ENCODE data around the gene DENND1A. TPM values are rescaled to one million over a fixed set of nuclear protein-coding genes. Genes with fewer than 3 reads are reported as not detected.
A peak's percentile ranks its signal among the peaks of the same experiment; 100 is the strongest.

DENND1A gene
- total and polyA plus RNA-seq, 2 experiments from 2014 or later, result 13.1 to 28.7 TPM

GRCh38 chr9:123406016-123406415, 523.9 kb downstream of the DENND1A start (continued):
- TF ChIP-seq, protein P1, sequence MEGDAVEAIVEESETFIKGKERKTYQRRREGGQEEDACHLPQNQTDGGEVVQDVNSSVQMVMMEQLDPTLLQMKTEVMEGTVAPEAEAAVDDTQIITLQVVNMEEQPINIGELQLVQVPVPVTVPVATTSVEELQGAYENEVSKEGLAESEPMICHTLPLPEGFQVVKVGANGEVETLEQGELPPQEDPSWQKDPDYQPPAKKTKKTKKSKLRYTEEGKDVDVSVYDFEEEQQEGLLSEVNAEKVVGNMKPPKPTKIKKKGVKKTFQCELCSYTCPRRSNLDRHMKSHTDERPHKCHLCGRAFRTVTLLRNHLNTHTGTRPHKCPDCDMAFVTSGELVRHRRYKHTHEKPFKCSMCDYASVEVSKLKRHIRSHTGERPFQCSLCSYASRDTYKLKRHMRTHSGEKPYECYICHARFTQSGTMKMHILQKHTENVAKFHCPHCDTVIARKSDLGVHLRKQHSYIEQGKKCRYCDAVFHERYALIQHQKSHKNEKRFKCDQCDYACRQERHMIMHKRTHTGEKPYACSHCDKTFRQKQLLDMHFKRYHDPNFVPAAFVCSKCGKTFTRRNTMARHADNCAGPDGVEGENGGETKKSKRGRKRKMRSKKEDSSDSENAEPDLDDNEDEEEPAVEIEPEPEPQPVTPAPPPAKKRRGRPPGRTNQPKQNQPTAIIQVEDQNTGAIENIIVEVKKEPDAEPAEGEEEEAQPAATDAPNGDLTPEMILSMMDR (conservative IDR thresholded peaks at IDR 0.05; ENCODE audit: low read depth in 2 of 2), result no peak
- no peak for TF ChIP-seq POLR2AphosphoS5 (IDR thresholded peaks at IDR 0.05; ENCODE audit: low read depth)

GRCh38 chr9:123402981-123403509, 526.9 kb downstream of the DENND1A start:
- TF ChIP-seq STAT1 (IDR thresholded peaks at IDR 0.05; ENCODE audit: unreplicated experiment), result no peak
- TF ChIP-seq ETS1 (IDR thresholded peaks at IDR 0.05), result no peak
- no peak for TF ChIP-seq EZH2phosphoT487 (IDR thresholded peaks at IDR 0.05; ENCODE audit: unreplicated experiment)
- no peak for TF ChIP-seq NANOG (IDR thresholded peaks at IDR 0.05; ENCODE audit: borderline replicate concordance)
- H3K27me3 ChIP-seq (ENCODE audit: insufficient read depth), result no peaks in the 10 kb centered on the region
- no peaks in the 10 kb centered on the region for H3K36me3 ChIP-seq (ENCODE audit: insufficient read depth)
- no peaks in the 10 kb centered on the region for H3K9me3 Mint-ChIP-seq
- H4K20me1 ChIP-seq (replicated peaks; ENCODE audit: insufficient read depth), result peaks cover 2% of the 10 kb centered on the region; the same call in 1 of the 2 replicates
- no peak overlapping the region for H3K4me3 Mint-ChIP-seq
- H3K36me3 Mint-ChIP-seq (ENCODE audit: low read depth), result no peaks in the 10 kb centered on the region
- H3K4me1 ChIP-seq (ENCODE audit: insufficient read depth), result peaks cover 4% of the 10 kb centered on the region; the same call in 1 of the 2 replicates
- H2AFZ ChIP-seq, result no peak overlapping the region
- H3K79me2 ChIP-seq (replicated peaks; ENCODE audit: insufficient read depth), result no peaks in the 10 kb centered on the region
- no peaks in the 10 kb centered on the region for H3K9me2 ChIP-seq (ENCODE audit: insufficient read depth)
- H3F3A ChIP-seq (replicated peaks; ENCODE audit: low read depth), result peaks cover 10% of the 10 kb centered on the region; the same call in 1 of the 2 replicates
- no peak overlapping the region for H3K4me3 ChIP-seq
- H3K4me1 Mint-ChIP-seq, result peaks cover 25% of the 10 kb centered on the region
- ATAC-seq (peak; percentile 78), DNase-seq (ENCODE audit: low spot score) (no peak)
- H3K27me3 Mint-ChIP-seq (ENCODE audit: insufficient read depth, low read depth, poor library complexity), result peaks cover 6% of the 10 kb centered on the region
- H3K4me2 ChIP-seq, result no peak overlapping the region
- H3K27ac Mint-ChIP-seq, result no peak overlapping the region
- H3K27ac ChIP-seq (ENCODE audit: low read depth), result no peak overlapping the region

DNA sequence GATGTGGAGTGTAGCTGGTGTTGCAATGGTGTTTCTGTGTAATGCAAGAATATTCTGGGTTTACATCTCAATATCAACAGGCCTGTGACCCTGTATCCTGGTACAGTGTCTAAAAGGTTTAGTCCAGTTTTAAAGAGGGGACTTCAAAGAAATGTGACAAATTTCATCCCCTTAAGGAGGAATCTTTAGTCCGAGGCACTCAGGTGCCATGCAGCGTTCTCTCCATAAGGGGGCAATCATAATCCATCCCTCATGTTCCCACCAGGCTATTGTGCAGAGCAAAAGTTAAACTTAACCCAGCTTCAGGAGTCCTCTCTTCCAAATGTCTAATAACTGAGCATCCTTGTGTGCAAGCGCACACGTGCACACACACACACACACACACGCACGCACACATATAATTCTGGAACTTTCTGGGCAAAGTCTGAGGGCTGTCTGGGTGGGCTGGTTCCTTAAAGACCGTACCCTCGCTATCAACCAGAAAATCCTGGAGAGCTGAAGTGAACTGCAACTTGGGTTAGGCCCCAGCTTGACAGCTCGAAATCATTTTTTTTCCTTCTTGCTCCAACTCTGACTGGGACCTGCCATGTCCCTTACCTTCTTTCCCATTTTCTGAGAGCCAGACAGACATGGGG, 527.9 kb downstream of the DENND1A start:
- ATAC-seq, result peak; percentile 65
- no peak overlapping the region for H3K4me3 Mint-ChIP-seq
- no peaks in the 10 kb centered on the region for H3K9me3 Mint-ChIP-seq
- Histone ChIP-seq H3K9me2 (ENCODE audit: insufficient read depth) (no peaks in the 10 kb centered on the region), H3K27ac (ENCODE audit: low read depth) (0 out of 2 replicates have a peak overlapping the region, but pooled peaks have one; percentile 32), H3K4me1 (ENCODE audit: insufficient read depth) (peaks cover 4% of the 10 kb centered on the region; the same call in 1 of the 2 replicates), H4K20me1 (replicated peaks; ENCODE audit: insufficient read depth) (no peaks in the 10 kb centered on the region; the same call in 1 of the 2 replicates), H3K27me3 (ENCODE audit: insufficient read depth) (no peaks in the 10 kb centered on the region), H2AFZ (no peak overlapping the region), H3K36me3 (ENCODE audit: insufficient read depth) (no peaks in the 10 kb centered on the region), H3K4me3 (no peak overlapping the region), H3F3A (replicated peaks; ENCODE audit: low read depth) (peaks cover 10% of the 10 kb centered on the region; the same call in 1 of the 2 replicates), H3K79me2 (replicated peaks; ENCODE audit: insufficient read depth) (no peaks in the 10 kb centered on the region), H3K4me2 (no peak overlapping the region)
- H3K27me3 Mint-ChIP-seq (ENCODE audit: insufficient read depth, low read depth, poor library complexity), result peaks cover 8% of the 10 kb centered on the region
- H3K36me3 Mint-ChIP-seq (ENCODE audit: low read depth), result no peaks in the 10 kb centered on the region
- TF ChIP-seq NANOG (IDR thresholded peaks at IDR 0.05; ENCODE audit: borderline replicate concordance) (no peak), EZH2phosphoT487 (IDR thresholded peaks at IDR 0.05; ENCODE audit: unreplicated experiment) (no peak)
- TF ChIP-seq, protein P1 (conservative IDR thresholded peaks at IDR 0.05; ENCODE audit: low read depth in 2 of 2), result peak; percentile 90 to 94
- peak overlapping the region; percentile 72; the same call in 1 of the 2 replicates for H3K27ac Mint-ChIP-seq
- peak; percentile 81 for DNase-seq (ENCODE audit: low spot score)
- peaks cover 21% of the 10 kb centered on the region for H3K4me1 Mint-ChIP-seq
